Thyroid gland (tissue), 4 donors: ENCODE measurements around the gene NDUFS4. TPM values are rescaled to one million over a fixed set of nuclear protein-coding genes. Genes with fewer than 3 reads are reported as not detected.
"Not testable (repeated sequence)": the region's sequence is repeated elsewhere in the genome, so short reads cannot be mapped to it uniquely, and the experiment has no call there.

Experiments used
- DNase-seq, 2 donors: peaks; one replicate each; pipeline ENCODE4 v3.0.0-alpha.2; 2019
- H3K27ac ChIP-seq, 3 donors: fragments of 200-600 bp; sonication (generic); 1 replicate in 2 of 3; 2 replicates in 1 of 3; pipeline ENCODE4 v1.5.1; 2016 to 2019; ENCODE audit warnings: mild to moderate bottlenecking in 1 of 3, moderate library complexity in 1 of 3
- H3K27me3 ChIP-seq: fragments of 200-600 bp; sonication (generic); one replicate; pipeline ENCODE4 v1.5.1; 2019
- H3K36me3 ChIP-seq, 2 donors: fragments of 200-600 bp; sonication (generic); one replicate each; pipeline ENCODE4 v1.5.1; 2016 to 2019
- H3K4me1 ChIP-seq, 2 donors: fragments of 200-600 bp; sonication (generic); one replicate each; pipeline ENCODE4 v1.5.1; 2017 to 2019
- H3K4me3 ChIP-seq, 3 donors: fragments of 200-600 bp; sonication (generic); replicated peaks in 1 of 3; 1 replicate in 2 of 3; 2 replicates in 1 of 3; pipeline ENCODE4 v1.5.1; 2016; ENCODE audit warnings: mild to moderate bottlenecking in 1 of 3
- H3K9me3 ChIP-seq: fragments of 200-600 bp; sonication (generic); one replicate; pipeline ENCODE4 v1.5.1; 2017
- CTCF ChIP-seq, 6 experiments: fragments of 200-600 bp in 3 of 6; fragments of 450-650 bp in 3 of 6; sonication (generic) in 3 of 6; IDR thresholded peaks; one replicate each; pipeline ENCODE4 v1.5.1; 2016 to 2019; ENCODE audit warnings: antibody characterized with exemption in 6 of 6, mild to moderate bottlenecking in 2 of 6, inconsistent platforms in 1 of 6, moderate library complexity in 1 of 6
- POLR2A ChIP-seq, 2 donors: fragments of 450-650 bp; IDR thresholded peaks; one replicate each; pipeline ENCODE4 v1.6.1; 2017; ENCODE audit warnings: antibody characterized with exemption in 2 of 2, mild to moderate bottlenecking in 2 of 2, moderate library complexity in 1 of 2
- WGBS, 2 donors: methylation state at CpG; one replicate each; pipeline ENCODE4 v1.1.5; 2017; 5-methylcytosine and 5-hydroxymethylcytosine counted together
- intact Hi-C: fragments of 100-400 bp; cut with DNase I; formaldehyde crosslinking; loops from one replicate; pipeline ENCODE4 v1.15.1; 2023
- total RNA-seq, 4 donors: library from RNA; depleted of rRNA; stranded (reverse); fragments of >200 nt; gene quantifications; one replicate each; pipeline ENCODE4 v1.2.3, GENCODE V29; 2016

Gene NDUFS4
- total RNA-seq, 4 donors from 2014 or later, result 77.9 to 145 (median 102) TPM

DNA sequence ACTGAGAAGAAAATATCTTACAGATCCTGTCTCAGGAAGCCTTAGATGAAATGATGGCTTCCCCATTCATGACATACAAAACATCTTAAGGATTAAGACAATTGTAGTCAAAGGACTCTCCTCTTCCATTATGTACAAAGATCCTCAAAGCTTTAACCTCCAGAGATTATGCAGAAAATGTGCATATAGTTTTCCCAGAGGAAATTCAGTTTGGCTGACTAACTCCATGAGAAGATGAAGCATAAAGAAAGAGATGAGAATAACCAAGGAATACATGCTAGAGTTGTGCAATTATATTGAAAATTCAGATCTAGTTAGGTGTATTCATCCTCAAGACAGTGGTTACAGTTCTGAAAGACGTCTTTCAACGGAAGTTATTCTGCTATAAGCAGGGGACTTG lies 18.6 kb upstream of the NDUFS4 start:
- H3K4me3 ChIP-seq, result no peak overlapping the region
- intact Hi-C loops, result no loop called here
- DNase-seq, result no peak
- no peaks in the 10 kb centered on the region for H3K27me3 ChIP-seq
- no peaks in the 10 kb centered on the region for H3K36me3 ChIP-seq
- no peak overlapping the region for H3K27ac ChIP-seq
- WGBS, 2 donors, result 86 to 88% methylated on average over 2 of the region's 2 CpGs
- no peaks in the 10 kb centered on the region for H3K9me3 ChIP-seq
- TF ChIP-seq POLR2A (IDR thresholded peaks at IDR 0.05) (no peak), CTCF (IDR thresholded peaks at IDR 0.05) (no peak)
- H3K4me1 ChIP-seq, result no peaks in the 10 kb centered on the region

DNA sequence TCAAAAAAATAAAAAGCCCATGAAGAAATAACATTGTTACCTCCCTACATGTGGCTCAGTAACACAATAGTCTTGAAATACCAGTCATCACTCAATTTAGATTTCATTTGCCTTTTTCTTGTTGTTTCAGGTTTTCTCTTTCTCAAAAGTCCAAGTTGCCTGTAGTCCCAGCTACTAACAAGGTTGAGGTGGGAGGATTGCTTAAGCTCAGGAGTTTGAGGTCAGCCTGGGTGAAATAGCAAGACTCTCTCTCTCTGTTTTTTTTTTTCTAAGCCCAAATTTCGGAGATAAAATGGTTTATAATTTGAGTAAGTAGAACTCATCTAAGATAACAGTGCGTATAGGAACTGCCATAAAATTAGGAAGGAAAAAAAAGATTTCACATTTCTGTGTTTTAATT lies 17.5 kb upstream of the NDUFS4 start:
- Histone ChIP-seq H3K4me3 (no peak overlapping the region), H3K27ac (no peak overlapping the region), H3K9me3 (no peaks in the 10 kb centered on the region), H3K4me1 (no peaks in the 10 kb centered on the region), H3K27me3 (no peaks in the 10 kb centered on the region), H3K36me3 (no peaks in the 10 kb centered on the region)
- WGBS, 2 donors, result 70 to 74% methylated on average over 2 of the region's 2 CpGs
- TF ChIP-seq POLR2A (IDR thresholded peaks at IDR 0.05) (no peak), CTCF (IDR thresholded peaks at IDR 0.05) (no peak)
- intact Hi-C loops, result no loop called here
- DNase-seq, result no peak

- 77 to 82% methylated on average over 2 of the region's 2 CpGs for whole genome bisulfite sequencing, 2 donors
- TF ChIP-seq CTCF (IDR thresholded peaks at IDR 0.05) (no peak), POLR2A (IDR thresholded peaks at IDR 0.05) (no peak)
- no peaks in the 10 kb centered on the region for H3K27me3 ChIP-seq
- DNase-seq, result no peak
- no peaks in the 10 kb centered on the region for H3K4me1 ChIP-seq
- H3K36me3 ChIP-seq, result no peaks in the 10 kb centered on the region
- H3K27ac ChIP-seq, result no peak overlapping the region
- intact Hi-C loops, result no loop called here
- no peak overlapping the region for H3K4me3 ChIP-seq
- no peaks in the 10 kb centered on the region for H3K9me3 ChIP-seq
Measured at GRCh38 chr5:53543401-53543800, 17.0 kb upstream of the NDUFS4 start.

DNA sequence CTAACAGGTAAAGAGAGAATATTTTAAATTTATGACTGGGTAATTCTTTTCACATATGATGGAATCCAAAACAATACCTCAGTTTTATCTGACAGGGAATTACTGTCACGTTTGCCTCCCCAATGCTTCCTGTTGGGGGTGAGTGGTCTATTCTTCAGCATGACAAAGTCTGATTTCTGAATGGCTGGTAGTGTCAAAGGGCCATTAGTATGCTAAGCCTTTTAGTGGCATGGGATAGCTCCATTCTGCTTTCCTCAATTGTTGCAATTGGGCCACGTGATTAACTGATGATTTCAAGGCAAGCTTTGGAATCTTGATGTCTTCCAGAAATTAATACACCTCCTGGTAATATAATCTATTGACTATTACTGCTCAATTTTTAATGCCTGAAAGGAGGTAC lies 14.7 kb upstream of the NDUFS4 start:
- Histone ChIP-seq H3K4me3 (no peak overlapping the region), H3K36me3 (no peaks in the 10 kb centered on the region), H3K27ac (no peak overlapping the region), H3K27me3 (no peaks in the 10 kb centered on the region), H3K9me3 (no peaks in the 10 kb centered on the region), H3K4me1 (no peaks in the 10 kb centered on the region)
- DNase-seq, result no peak
- intact Hi-C loops, result no loop called here
- no peak for TF ChIP-seq POLR2A (IDR thresholded peaks at IDR 0.05)
- no peak for TF ChIP-seq CTCF (IDR thresholded peaks at IDR 0.05)
- WGBS, 2 donors, result 24 to 29% methylated on average over 2 of the region's 2 CpGs

DNA sequence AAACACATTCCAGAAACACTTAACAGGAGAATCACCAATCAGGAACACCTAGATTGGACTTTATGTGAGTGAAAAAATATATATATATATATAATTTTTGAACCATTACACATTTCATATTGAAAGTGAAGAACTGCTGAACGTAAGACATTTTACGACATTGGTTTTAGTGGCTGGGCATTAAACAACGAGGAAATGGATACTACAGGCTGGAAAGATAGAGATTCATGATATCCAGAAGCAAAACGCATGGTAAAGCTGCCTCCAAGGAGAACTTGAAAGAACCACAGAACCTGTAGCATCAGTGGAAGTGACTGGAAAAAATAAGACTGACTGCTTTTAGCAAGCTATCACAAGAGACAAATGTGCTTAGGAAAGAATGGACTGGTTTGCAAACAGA lies 13.2 kb upstream of the NDUFS4 start:
- Histone ChIP-seq H3K4me3 (no peak overlapping the region), H3K9me3 (no peaks in the 10 kb centered on the region), H3K27me3 (no peaks in the 10 kb centered on the region), H3K4me1 (no peaks in the 10 kb centered on the region), H3K27ac (no peak overlapping the region), H3K36me3 (no peaks in the 10 kb centered on the region)
- TF ChIP-seq POLR2A (IDR thresholded peaks at IDR 0.05), result no peak
- no peak for TF ChIP-seq CTCF (IDR thresholded peaks at IDR 0.05)
- intact Hi-C loops, result no loop called here
- WGBS, 2 donors, result 85 to 90% methylated on average over 4 of the region's 4 CpGs
- DNase-seq, result no peak

- WGBS, 2 donors, result 93% methylated on average over 7 of the region's 7 CpGs
- H3K36me3 ChIP-seq, DNase-seq, H3K4me3 ChIP-seq, H3K9me3 ChIP-seq, H3K4me1 ChIP-seq, intact Hi-C loops, H3K27ac ChIP-seq, H3K27me3 ChIP-seq: not testable (repeated sequence)
Measured at GRCh38 chr5:53548501-53548900, 11.9 kb upstream of the NDUFS4 start.
